ENCODE measurements around the gene CDC40.
"Not testable (repeated sequence)": the region's sequence is repeated elsewhere in the genome, so short reads cannot be mapped to it uniquely, and the experiment has no call there.

Gene CDC40

DNA sequence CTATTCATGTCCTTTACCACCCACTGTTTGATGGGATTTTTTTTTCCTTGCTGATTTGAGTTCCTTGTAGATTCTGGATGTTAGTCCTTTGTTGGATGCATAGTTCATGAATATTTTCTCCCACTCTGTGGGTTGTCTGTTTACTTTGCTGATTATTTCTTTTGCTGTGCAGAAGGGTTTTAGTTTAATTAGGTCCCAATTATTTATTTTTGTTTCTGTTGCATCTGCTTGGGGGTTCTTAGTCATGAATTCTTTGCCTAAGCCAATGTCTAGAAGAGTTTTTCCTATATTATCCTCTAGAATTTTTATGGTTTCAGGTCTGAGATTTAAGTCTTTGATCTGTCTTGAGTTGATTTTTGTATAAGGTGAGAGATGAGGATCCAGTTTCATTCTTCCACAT is 92.6 kb downstream of the CDC40 start:
- DNase-seq = not testable (repeated sequence)

DNA sequence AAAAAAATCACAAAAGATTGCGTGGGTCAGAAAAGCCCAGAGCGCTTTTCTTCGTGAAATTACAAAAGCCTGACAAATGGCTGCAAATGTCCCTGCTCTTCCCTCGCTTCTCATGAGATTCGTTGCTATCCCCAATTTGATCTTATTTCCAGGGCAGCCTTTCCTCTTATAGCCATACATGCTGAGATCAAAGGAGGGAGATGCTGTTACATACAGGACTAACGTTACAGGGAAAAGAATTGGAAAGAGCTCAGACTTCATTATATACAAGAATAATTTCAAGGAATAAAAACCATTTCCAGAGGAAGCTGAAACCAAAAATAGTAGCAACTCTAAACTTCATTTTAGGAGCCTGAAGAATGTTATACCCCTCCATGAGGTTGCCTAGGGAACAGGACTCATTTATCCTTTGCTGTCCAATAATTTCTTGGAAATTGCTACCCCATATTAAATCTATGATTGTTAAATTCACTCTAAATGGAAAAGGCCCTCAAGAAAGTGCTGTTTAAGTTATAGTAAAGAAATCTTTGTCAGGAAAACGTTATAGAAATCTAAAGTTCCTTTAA is 97.0 kb downstream of the CDC40 start:
- DNase-seq = no peak
